GM10266 (cell line): ENCODE measurements around the gene ROR2.

Experiments used
- DNase-seq: peaks from one replicate; pipeline ENCODE4 v3.0.0; 2012; ENCODE audit errors: extremely low spot score
- CTCF ChIP-seq: IDR thresholded peaks from 2 replicates; pipeline ENCODE4 v1.5.1; 2012; ENCODE audit warnings: mild to moderate bottlenecking, low read depth; ENCODE audit not compliant: control insufficient read depth, insufficient read depth; ENCODE audit errors: missing control alignments

The ROR2 gene

DNA sequence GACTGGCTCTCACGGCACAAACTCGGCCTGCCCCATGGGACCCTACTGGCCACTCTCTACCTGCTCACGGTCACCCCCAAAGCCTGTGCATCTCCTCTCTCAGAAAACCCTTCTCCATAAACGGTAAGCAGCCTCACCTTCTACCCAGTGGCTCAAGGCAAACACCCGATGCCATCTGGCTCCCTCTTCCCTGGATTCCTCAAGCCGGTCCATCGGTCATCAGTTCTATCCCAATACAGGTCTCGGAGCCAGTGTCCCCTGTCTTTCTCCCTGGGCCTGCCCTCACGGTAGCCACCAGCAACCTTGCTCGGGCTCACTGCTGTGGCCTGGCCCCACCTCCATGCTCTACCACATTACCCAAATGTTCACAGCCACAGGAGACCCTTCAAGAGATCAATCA, 134.1 kb downstream of the ROR2 start:
- no peak for DNase-seq
- no peak for TF ChIP-seq CTCF

- TF ChIP-seq CTCF = no peak
- no peak for DNase-seq
Observed at GRCh38 chr9:91814753-91815152, 135.3 kb downstream of the ROR2 start.

GRCh38 chr9:91814201-91814600, 135.8 kb downstream of the ROR2 start:
- DNase-seq = no peak
- TF ChIP-seq CTCF = no peak

GRCh38 chr9:91813176-91813795, 136.7 kb downstream of the ROR2 start:
- DNase-seq = no peak
- TF ChIP-seq CTCF = no peak

DNA sequence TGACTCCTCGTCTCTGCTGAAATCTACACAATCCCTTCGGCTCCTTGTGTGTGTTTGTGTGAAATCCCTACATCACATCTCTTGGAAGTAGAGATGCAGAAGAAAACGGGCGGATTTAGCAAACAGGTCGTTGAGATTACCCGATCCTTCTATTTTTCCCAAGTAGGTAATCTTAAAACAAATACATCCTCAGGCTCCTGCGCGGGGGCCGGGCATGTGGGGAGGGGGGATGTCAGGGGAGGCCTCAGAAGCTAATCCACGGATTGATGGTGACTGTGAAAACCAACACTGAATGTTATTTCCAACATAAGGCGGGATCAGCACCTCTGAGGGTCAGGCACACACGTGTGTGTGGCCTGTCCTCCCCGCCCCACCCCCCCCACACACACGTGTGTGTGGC, 137.8 kb downstream of the ROR2 start:
- no peak for TF ChIP-seq CTCF
- no peak for DNase-seq

- TF ChIP-seq CTCF = no peak
- DNase-seq = no peak
Observed at GRCh38 chr9:91811024-91811909, 138.8 kb downstream of the ROR2 start.
